ENCODE data around the gene ZFHX3. TPM values are rescaled to one million over a fixed set of nuclear protein-coding genes. Genes with fewer than 3 reads are reported as not detected.

ZFHX3 gene
- total and polyA plus RNA-seq, 8 donors, result 2.5 to 17.6 (median 9.9) TPM

DNA sequence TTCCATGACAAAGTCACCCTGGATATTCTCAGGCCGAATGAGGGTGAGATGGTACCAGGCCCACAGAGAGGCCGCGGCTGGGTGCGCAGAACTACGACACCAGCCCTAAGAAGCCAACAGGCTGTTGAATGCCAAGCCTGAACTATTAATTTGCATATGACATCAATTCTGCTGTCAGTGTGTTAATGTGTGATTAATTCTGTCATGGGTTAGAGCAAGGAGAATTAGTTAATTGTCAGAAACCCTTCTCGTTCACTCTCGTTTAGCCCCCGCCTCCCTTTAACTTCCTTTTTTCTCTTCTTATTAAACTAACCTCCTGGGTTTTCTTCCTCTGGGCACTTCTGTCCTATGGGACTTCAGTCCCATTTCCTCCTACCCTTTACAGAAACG, 123.4 kb downstream of the ZFHX3 start:
- ATAC-seq, result peak; percentile 26 to 46 (median 42)
- Histone ChIP-seq H3K9me3 (no peaks in the 10 kb centered on the region), H3K4me3 (no peak overlapping the region), H3K4me1 (peaks cover 0 to 24% (median 4%) of the 10 kb centered on the region in 3 donors), H3K27me3 (no peaks in the 10 kb centered on the region), H3K36me3 (no peaks in the 10 kb centered on the region), H3K27ac (peak overlapping the region; percentile 47 to 76 (median 60))
- no peak for DNase-seq
- intact Hi-C loops (cut with DNase I), result no loop called here
- TF ChIP-seq, protein P1, sequence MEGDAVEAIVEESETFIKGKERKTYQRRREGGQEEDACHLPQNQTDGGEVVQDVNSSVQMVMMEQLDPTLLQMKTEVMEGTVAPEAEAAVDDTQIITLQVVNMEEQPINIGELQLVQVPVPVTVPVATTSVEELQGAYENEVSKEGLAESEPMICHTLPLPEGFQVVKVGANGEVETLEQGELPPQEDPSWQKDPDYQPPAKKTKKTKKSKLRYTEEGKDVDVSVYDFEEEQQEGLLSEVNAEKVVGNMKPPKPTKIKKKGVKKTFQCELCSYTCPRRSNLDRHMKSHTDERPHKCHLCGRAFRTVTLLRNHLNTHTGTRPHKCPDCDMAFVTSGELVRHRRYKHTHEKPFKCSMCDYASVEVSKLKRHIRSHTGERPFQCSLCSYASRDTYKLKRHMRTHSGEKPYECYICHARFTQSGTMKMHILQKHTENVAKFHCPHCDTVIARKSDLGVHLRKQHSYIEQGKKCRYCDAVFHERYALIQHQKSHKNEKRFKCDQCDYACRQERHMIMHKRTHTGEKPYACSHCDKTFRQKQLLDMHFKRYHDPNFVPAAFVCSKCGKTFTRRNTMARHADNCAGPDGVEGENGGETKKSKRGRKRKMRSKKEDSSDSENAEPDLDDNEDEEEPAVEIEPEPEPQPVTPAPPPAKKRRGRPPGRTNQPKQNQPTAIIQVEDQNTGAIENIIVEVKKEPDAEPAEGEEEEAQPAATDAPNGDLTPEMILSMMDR (IDR thresholded peaks at IDR 0.05), result no peak
- 68 to 76% methylated on average over 9 of the region's 9 CpGs for WGBS, 2 donors
- no peak for FAIRE-seq

DNA sequence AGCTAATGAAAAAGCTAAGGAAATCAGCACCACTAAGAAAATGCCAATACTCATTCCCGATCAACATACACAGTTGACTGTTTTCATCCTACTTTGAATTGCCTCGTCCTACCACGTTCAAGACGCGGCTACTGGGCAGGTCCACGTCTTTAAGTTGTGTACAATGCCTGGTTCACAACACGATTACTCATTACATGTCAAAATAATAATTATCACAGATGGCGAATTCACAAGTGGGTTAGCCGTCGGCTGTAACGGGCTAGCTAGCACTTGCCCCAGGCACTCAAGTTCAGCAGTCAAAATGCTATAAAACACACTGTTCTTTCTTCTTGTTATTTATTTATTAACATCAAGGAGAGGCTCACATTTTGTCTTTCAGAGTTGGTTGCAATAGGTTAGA, 124.2 kb downstream of the ZFHX3 start:
- H3K4me1 ChIP-seq, result peaks cover 0 to 24% (median 4%) of the 10 kb centered on the region in 3 donors
- H3K4me3 ChIP-seq, result no peak overlapping the region
- no peaks in the 10 kb centered on the region for H3K27me3 ChIP-seq
- 84% methylated on average over 11 of the region's 11 CpGs for WGBS, 2 donors
- ATAC-seq, result no peak
- no peaks in the 10 kb centered on the region for H3K9me3 ChIP-seq
- no peak for FAIRE-seq
- H3K27ac ChIP-seq, result peak overlapping the region; percentile 47 to 76 (median 60)
- H3K36me3 ChIP-seq, result no peaks in the 10 kb centered on the region
- TF ChIP-seq, protein P1 (IDR thresholded peaks at IDR 0.05), result no peak
- no peak for DNase-seq
- intact Hi-C loops (cut with DNase I), result no loop called here

DNA sequence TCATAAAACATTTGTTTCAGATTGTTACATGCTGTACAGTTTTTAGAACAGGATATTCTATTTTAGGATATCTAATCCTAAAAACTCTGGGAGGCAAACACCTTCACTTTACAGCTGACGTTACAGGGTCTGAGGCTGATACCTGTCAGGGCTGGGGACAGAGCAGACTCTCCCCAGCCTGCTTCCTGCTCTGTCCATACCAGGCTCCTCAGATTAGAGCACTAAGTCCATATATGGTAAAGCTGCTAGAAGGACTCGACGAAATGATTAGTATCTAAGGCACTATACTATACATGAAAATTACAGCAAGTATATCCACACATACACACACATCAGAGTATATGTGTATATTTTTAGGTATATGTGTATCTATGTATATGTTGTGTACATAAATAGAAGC, 125.2 kb downstream of the ZFHX3 start:
- no peaks in the 10 kb centered on the region for H3K27me3 ChIP-seq
- H3K36me3 ChIP-seq, result no peaks in the 10 kb centered on the region
- 53 to 58% methylated on average over 3 of the region's 3 CpGs for WGBS, 2 donors
- no peak for FAIRE-seq
- DNase-seq, result no peak
- peak overlapping the region in 3 of 4 donors; percentile 30 to 72 (median 38) for H3K27ac ChIP-seq
- no peak for ATAC-seq
- no peaks in the 10 kb centered on the region for H3K9me3 ChIP-seq
- H3K4me3 ChIP-seq, result no peak overlapping the region
- peaks cover 0 to 24% (median 4%) of the 10 kb centered on the region in 3 donors for H3K4me1 ChIP-seq
- intact Hi-C loops (cut with DNase I), result no loop called here
- TF ChIP-seq, protein P1 (IDR thresholded peaks at IDR 0.05), result no peak

DNA sequence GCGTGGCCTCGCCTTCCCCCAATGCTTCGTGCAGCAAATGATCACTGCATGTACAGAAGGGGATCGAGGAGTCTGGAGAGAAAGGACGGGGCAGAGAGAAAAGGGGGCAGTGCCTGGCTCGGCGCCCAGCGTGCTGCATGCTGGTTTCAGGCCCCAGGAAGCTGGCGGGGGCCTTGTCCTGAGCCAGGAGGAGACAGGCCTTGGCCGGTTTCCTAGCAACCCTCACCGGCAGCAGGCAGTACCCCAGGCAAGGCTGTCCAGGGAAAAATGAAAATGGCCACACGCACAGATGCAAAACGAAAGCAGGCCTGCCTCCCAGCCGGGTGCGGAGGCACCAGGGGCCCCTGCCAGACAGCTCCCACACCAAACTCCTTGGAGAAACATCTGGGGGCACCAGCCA, 126.3 kb downstream of the ZFHX3 start:
- no peaks in the 10 kb centered on the region for H3K36me3 ChIP-seq

DNA sequence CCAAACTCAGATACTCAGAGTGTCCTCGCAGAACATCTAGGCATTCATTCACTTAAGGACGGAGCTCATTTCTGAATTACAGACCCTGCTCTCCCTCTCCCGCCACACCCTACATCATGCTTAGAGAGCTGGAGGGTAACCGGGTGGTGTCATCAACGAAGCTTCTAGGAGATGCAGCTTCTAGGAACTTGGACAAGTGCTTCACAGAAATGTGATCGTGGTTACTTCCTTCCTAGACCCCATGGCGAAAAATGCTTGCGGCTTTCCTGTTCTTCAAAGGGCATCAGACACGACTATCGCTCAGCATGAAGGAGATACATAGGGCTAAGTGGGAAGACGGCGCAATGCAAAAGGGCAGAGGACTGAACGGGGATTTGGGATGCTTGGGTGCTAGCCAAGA, 126.8 kb downstream of the ZFHX3 start:
- no peak for DNase-seq
- 93 to 94% methylated on average over 13 of the region's 13 CpGs for WGBS, 2 donors
- Histone ChIP-seq H3K36me3 (no peaks in the 10 kb centered on the region), H3K9me3 (no peaks in the 10 kb centered on the region), H3K4me1 (peaks cover 0 to 24% (median 4%) of the 10 kb centered on the region in 3 donors), H3K27ac (peak overlapping the region in 1 of 4 donors; percentile 72), H3K4me3 (no peak overlapping the region), H3K27me3 (no peaks in the 10 kb centered on the region)
- intact Hi-C loops (cut with DNase I), result no loop called here
- no peak for ATAC-seq
- TF ChIP-seq, protein P1 (IDR thresholded peaks at IDR 0.05), result no peak
- no peak for FAIRE-seq

More for the DNA sequence above, 126.3 kb downstream of the ZFHX3 start:
- peak overlapping the region in 3 of 4 donors; percentile 10 to 72 (median 39) for H3K27ac ChIP-seq
- WGBS, 2 donors, result 57 to 68% methylated on average over 15 of the region's 15 CpGs
- ATAC-seq (peak in 3 of 4 donors; percentile 42 to 68 (median 59)), FAIRE-seq (no peak), DNase-seq (peak in 4 of 6 donors; percentile 31 to 71 (median 54))
- H3K27me3 ChIP-seq, result no peaks in the 10 kb centered on the region
- H3K9me3 ChIP-seq, result no peaks in the 10 kb centered on the region
- peaks cover 0 to 24% (median 4%) of the 10 kb centered on the region in 3 donors for H3K4me1 ChIP-seq
- intact Hi-C loops (cut with DNase I), result no loop called here
- no peak overlapping the region for H3K4me3 ChIP-seq
- TF ChIP-seq, protein P1 (IDR thresholded peaks at IDR 0.05), result no peak
